DMS53 treated with DMSO at 0.1 percent for 48 hours (cell line): ENCODE measurements around the gene ARHGAP24.
"Not testable (repeated sequence)": the region's sequence is repeated elsewhere in the genome, so short reads cannot be mapped to it uniquely, and the experiment has no call there.

Source experiments
- DNase-seq: peaks from one replicate; lab custom pipeline; 2025; ENCODE audit not compliant: unreplicated experiment; lab: John Stamatoyannopoulos, UW

Gene ARHGAP24

GRCh38 chr4:85482010-85482738, 7.2 kb downstream of the ARHGAP24 start:
- no peak for DNase-seq

- DNase-seq: no peak
Measured at GRCh38 chr4:85486425-85487086, 11.6 kb downstream of the ARHGAP24 start.

GRCh38 chr4:85488416-85488815, 13.5 kb downstream of the ARHGAP24 start:
- no peak for DNase-seq

GRCh38 chr4:85489273-85489981, 14.5 kb downstream of the ARHGAP24 start:
- no peak for DNase-seq

GRCh38 chr4:85491527-85491926, 16.6 kb downstream of the ARHGAP24 start:
- DNase-seq: no peak

GRCh38 chr4:85492336-85492735, 17.4 kb downstream of the ARHGAP24 start:
- no peak for DNase-seq

GRCh38 chr4:85495621-85496020, 20.7 kb downstream of the ARHGAP24 start:
- no peak for DNase-seq

GRCh38 chr4:85496126-85496849, 21.3 kb downstream of the ARHGAP24 start:
- DNase-seq: no peak

GRCh38 chr4:85496933-85497332, 22.0 kb downstream of the ARHGAP24 start:
- DNase-seq: no peak

GRCh38 chr4:85498068-85498733, 23.3 kb downstream of the ARHGAP24 start:
- DNase-seq: no peak

- DNase-seq: no peak
Measured at GRCh38 chr4:85499573-85499972, 24.6 kb downstream of the ARHGAP24 start.

- no peak for DNase-seq
Measured at GRCh38 chr4:85500110-85500867, 25.3 kb downstream of the ARHGAP24 start.

GRCh38 chr4:85501145-85501544, 26.2 kb downstream of the ARHGAP24 start:
- DNase-seq: not testable (repeated sequence)

- DNase-seq: no peak
Measured at GRCh38 chr4:85508654-85509053, 33.7 kb downstream of the ARHGAP24 start.

- DNase-seq: no peak
Measured at GRCh38 chr4:85509882-85510631, 35.1 kb downstream of the ARHGAP24 start.

- DNase-seq: no peak
Measured at GRCh38 chr4:85510632-85510984, 35.7 kb downstream of the ARHGAP24 start.

GRCh38 chr4:85512446-85513205, 37.7 kb downstream of the ARHGAP24 start:
- no peak for DNase-seq

GRCh38 chr4:85514117-85514516, 39.2 kb downstream of the ARHGAP24 start:
- DNase-seq: no peak

GRCh38 chr4:85514783-85515182, 39.8 kb downstream of the ARHGAP24 start:
- no peak for DNase-seq
